Fibroblast of skin of back (primary cell): ENCODE data around the gene OST4.

Experiments
- DNase-seq: peaks from one replicate; pipeline ENCODE4 v3.0.0-alpha.2; 2013

Gene OST4

DNA sequence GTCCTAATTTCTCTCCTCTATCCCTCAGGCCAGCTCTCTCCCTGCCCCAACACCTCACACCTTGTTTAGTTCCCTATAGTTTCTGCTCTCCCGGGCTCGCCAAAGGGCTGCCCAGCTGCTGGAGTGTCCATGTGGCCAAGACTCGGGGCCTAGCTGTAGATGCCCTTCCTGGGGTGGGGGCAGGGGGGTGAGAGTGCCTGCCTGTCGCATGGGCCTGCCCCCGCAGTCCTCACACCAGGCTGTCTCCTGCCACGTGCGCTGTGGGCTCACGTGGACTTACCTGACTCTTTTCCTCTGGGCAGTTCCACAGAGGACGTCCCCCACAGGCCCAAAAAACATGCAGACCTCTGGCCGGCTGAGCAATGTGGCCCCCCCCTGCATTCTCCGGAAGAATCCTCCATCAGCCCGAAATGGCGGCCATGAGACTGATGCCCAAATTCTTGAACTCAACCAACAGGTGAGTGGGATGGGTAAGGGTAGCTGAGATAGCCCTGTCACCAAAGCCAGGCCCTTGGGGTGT, 46.1 kb downstream of the OST4 start:
- no peak for DNase-seq

DNA sequence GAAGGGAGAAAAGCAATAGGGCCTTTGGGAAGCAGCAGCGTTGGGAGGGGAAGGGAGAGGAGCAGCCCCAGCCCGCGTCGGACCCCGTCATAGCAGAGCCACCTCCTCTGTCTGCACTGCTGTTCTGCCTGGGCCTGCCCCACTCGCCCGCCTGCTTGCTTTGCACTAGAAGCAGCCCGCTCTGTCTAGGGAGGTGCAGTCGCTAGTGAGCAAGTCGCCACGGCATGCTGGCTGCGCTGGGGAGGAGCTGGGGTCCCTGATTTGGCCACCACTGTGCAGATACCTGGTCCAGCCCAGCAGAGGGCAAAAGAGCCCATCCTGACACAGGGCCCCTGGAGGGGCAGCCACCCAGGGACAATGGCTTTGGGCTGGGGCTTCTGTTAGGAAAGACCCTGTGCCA, 46.6 kb downstream of the OST4 start:
- DNase-seq, result no peak

- DNase-seq, result no peak
These were observed 47.3 kb downstream of the OST4 start for GRCh38 chr2:27024188-27024587.

DNA sequence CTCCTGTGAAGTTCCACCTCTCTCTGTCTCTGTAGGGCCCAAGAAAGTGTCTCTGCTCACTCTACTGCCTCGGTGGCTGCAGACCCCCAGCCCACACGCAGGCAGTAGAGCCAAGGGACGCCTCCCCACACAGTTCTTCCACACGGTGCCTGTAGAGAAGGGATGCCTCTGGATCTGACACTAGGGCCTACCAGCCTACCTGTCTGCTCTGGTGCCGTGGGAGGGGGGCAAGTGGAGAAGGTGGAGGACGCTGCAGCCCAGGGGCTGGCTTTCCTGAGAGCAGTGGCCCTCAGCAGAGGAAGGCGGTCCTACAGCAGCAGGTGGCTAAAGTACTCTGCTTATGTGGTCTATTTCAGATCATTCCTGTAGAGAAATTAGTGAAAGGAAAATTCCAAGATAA, 47.7 kb downstream of the OST4 start:
- no peak for DNase-seq

GRCh38 chr2:27021253-27022049, 50.0 kb downstream of the OST4 start:
- no peak for DNase-seq
